Activated T-helper 1 cell treated with anti-CD3 and anti-CD28 coated beads, Interleukin-12 subunit alpha, Interleukin-12 subunit beta, Interleukin-2, Interleukin-4 antibody, amounts not matched to agents 30 ng/mL and 10 ng/mL and 1 ng/mL, durations not matched to agents 14 hours and 24 hours and 36 hours (primary cell): ENCODE data around the gene PPTC7. TPM values are rescaled to one million over a fixed set of nuclear protein-coding genes. Genes with fewer than 3 reads are reported as not detected.

Experiments
- DNase-seq: peaks from one replicate; pipeline ENCODE4 v3.0.0; 2021; ENCODE audit warnings: low spot score
- H3K27ac Mint-ChIP-seq: one replicate; pipeline ENCODE4 v1.8.0; 2021; ENCODE audit warnings: mild to moderate bottlenecking, mixed read lengths
- H3K27me3 Mint-ChIP-seq: one replicate; pipeline ENCODE4 v1.8.0; 2022; ENCODE audit warnings: mild to moderate bottlenecking, moderate library complexity, mixed read lengths; ENCODE audit not compliant: insufficient read depth
- H3K36me3 Mint-ChIP-seq: one replicate; pipeline ENCODE4 v1.8.0; 2021; ENCODE audit warnings: low read depth, mixed read lengths
- H3K4me1 Mint-ChIP-seq: one replicate; pipeline ENCODE4 v1.8.0; 2021; ENCODE audit warnings: low read depth, mixed read lengths
- H3K4me3 Mint-ChIP-seq: one replicate; pipeline ENCODE4 v1.8.0; 2021; ENCODE audit warnings: mild to moderate bottlenecking, moderate library complexity, mixed read lengths
- H3K9me3 Mint-ChIP-seq: one replicate; pipeline ENCODE4 v1.8.0; 2021; ENCODE audit warnings: mixed read lengths
- intact Hi-C: fragments of 100-400 bp; cut with micrococcal nuclease; formaldehyde crosslinking; loops from one replicate; pipeline ENCODE4 v1.15.1; 2024
- total RNA-seq: library from RNA; stranded (reverse); gene quantifications from 2 replicates; pipeline ENCODE4 v1.2.3, GENCODE V29; 2022

The PPTC7 gene
- total RNA-seq, 1 donor from 2014 or later = 57.9 TPM

DNA sequence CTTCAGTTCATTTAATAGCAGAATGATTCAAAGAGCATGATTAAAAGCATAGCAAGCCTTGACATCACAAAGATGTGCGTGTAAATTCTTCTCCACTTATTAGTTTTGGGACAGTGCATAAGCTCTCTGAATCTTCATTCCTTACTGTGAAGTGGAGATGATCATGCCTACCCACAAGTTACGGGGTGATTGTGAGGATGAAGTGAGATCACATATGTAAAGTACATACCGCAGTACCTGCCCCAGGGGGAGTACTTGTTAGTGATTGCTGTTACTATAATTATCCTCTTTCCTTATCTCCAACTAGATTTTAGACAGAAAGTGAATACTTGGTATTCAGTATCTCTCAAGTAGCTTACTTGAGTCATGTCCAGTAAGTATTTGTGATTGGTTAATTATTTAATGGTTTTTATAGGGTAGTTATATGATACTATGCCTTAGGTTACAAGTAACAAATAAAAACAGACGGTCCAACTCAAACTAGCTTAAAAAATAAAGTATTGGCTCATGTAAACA, 75.0 kb downstream of the PPTC7 start:
- no peak for DNase-seq
- intact Hi-C loops = no loop called here
- Mint-ChIP-seq H3K9me3 (no peaks in the 10 kb centered on the region), H3K4me3 (no peak overlapping the region), H3K36me3 (no peaks in the 10 kb centered on the region), H3K27ac (no peak overlapping the region), H3K4me1 (no peaks in the 10 kb centered on the region), H3K27me3 (peaks cover 15% of the 10 kb centered on the region)

- DNase-seq = no peak
- intact Hi-C loops = no loop called here
- Mint-ChIP-seq H3K4me1 (peaks cover 13% of the 10 kb centered on the region), H3K27ac (no peak overlapping the region), H3K27me3 (peaks cover 7% of the 10 kb centered on the region), H3K36me3 (peaks cover 6% of the 10 kb centered on the region), H3K9me3 (peaks cover 4% of the 10 kb centered on the region), H3K4me3 (no peak overlapping the region)
Measured at GRCh38 chr12:110505332-110505731, 77.8 kb downstream of the PPTC7 start.

GRCh38 chr12:110503432-110503831, 79.7 kb downstream of the PPTC7 start:
- peaks cover 13% of the 10 kb centered on the region for H3K36me3 Mint-ChIP-seq
- H3K27ac Mint-ChIP-seq = no peak overlapping the region
- no peak overlapping the region for H3K4me3 Mint-ChIP-seq
- H3K27me3 Mint-ChIP-seq = no peaks in the 10 kb centered on the region
- H3K9me3 Mint-ChIP-seq = peaks cover 4% of the 10 kb centered on the region
- intact Hi-C loops = loop anchor here (2.0 to 5.0 kb wide), 3 partner anchors 184 to 381 kb away; partner anchors contain the start of genes ATP2A2, HVCN1 and IFT81
- no peak for DNase-seq
- H3K4me1 Mint-ChIP-seq = peaks cover 29% of the 10 kb centered on the region

DNA sequence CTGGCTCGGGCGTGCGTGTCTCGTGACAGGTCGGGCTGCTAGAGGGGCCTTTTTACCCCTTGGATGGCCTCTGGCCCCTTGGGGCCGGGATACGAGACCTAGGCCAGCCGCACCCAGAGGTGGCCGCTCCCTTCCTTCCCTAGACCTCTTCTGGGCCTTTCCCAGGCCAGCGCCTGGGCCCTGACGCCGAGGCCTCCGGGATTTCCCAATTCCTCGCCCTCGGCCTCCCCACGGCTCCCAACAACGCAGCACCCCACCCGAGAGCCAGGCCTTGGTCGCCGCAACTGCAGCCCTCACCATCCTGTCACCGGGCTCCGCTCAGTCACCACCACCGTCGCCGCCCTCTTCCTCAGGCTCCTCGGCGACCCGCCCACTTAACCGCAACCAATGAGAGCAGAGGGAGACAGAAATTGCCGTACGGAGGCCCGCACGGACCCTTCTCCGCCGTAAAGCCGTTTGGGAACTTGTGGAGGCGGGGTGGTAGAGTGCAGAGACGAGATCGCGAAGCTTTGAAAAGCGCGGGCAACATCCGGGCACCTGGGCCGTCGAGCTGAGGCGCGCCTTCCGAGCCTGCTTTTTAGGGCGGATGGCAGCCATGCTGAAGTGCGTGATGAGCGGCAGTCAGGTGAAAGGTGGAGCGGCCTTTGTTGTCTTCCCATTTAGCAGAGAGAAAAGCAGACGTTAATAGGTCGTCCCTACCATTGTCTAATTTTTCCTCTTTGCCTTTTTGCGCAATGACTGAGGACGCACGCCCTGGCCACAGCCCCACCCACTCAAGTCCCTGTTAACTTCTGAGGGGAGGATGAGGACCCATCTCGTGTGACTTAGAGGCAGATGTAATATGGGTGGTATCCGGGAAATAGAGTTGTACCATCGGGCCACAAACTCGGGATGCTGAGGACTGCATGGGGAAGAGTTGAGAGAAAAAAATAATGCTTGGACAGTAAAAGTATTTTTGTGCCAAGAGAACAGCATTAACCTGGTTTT, 81.1 kb downstream of the PPTC7 start, which contains the start of the genes RAD9B and VPS29:
Gene RAD9B, plus strand, starts transcription at position 580 of the 987 bp plus-strand sequence. Its CDS starts 7 bp downstream, at position 587.
Gene VPS29, minus strand, starts transcription at position 360 of the 987 bp plus-strand sequence. Its CDS starts 60 bp downstream, at position 300.
- Mint-ChIP-seq H3K27me3 (no peaks in the 10 kb centered on the region), H3K27ac (peak within 1 kb of the TSS; percentile 90), H3K4me1 (peaks cover 29% of the 10 kb centered on the region), H3K4me3 (peak within 1 kb of the TSS; percentile 90), H3K9me3 (peaks cover 4% of the 10 kb centered on the region), H3K36me3 (peaks cover 16% of the 10 kb centered on the region)
- DNase-seq = peak; percentile 99
- intact Hi-C loops = loop anchor here (1.0 to 5.0 kb wide), 7 partner anchors 34 to 380 kb away; partner anchors contain the start of genes ANAPC7, ARPC3, ATP2A2 and FAM216A

- peak overlapping the region; percentile 90 for H3K4me3 Mint-ChIP-seq
- H3K27me3 Mint-ChIP-seq = no peaks in the 10 kb centered on the region
- DNase-seq = no peak
- intact Hi-C loops = loop anchor here (5.0 kb wide), 2 partner anchors 186 to 379 kb away; partner anchors contain the start of genes HVCN1 and IFT81
- peaks cover 18% of the 10 kb centered on the region for H3K36me3 Mint-ChIP-seq
- peaks cover 4% of the 10 kb centered on the region for H3K9me3 Mint-ChIP-seq
- peaks cover 29% of the 10 kb centered on the region for H3K4me1 Mint-ChIP-seq
- H3K27ac Mint-ChIP-seq = peak overlapping the region; percentile 90
Measured at GRCh38 chr12:110501399-110501751, 81.7 kb downstream of the PPTC7 start.

DNA sequence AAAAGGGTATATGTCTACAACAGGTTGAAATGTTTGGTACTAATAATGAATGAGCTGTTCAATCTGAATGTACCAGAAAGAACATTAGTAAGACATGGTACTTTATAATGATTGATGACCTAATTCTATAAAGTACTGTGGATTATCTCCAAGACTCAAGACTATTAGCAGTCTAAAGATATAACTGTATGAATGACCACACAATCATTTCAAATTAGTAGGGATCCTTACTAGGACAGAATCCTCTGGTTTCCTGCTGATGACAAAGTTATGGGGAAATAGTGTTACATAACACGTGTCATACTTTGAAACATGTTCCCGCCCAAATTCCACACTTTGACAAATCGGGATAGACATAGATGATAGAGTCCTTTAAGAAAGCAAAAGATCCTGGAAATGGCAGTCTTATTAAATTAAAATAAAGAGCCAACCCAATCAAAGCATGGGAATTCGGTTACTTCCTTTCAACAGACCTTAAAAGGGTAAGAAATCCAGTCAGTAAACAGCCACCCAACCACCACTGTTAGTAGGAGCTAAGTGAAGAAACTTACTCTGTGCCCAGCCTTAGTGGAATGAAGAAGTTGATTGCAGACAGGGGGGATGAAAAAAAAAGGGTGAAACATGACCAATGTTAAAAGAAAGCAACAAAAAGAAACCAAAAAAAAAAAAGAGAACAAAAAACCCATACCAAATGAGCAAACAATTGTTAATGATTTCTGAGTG, 84.0 kb downstream of the PPTC7 start:
- intact Hi-C loops = no loop called here
- peaks cover 4% of the 10 kb centered on the region for H3K9me3 Mint-ChIP-seq
- peak overlapping the region; percentile 70 for H3K4me3 Mint-ChIP-seq
- H3K27ac Mint-ChIP-seq = peak overlapping the region; percentile 73
- DNase-seq = no peak
- H3K27me3 Mint-ChIP-seq = no peaks in the 10 kb centered on the region
- peaks cover 29% of the 10 kb centered on the region for H3K4me1 Mint-ChIP-seq
- peaks cover 26% of the 10 kb centered on the region for H3K36me3 Mint-ChIP-seq

Other genes with a start within 250 kb of the PPTC7 start
- 72.0 and 72.6 TPM in 2 replicates for gene ANAPC7, start 179.6 kb downstream of the PPTC7 start, total RNA-seq
- gene ARPC3, start 133.0 kb downstream of the PPTC7 start, total RNA-seq = 279 and 290 TPM in 2 replicates
- 50.3 and 55.5 TPM in 2 replicates for gene GPN3, start 115.1 kb downstream of the PPTC7 start, total RNA-seq
- 40.8 and 45.9 TPM in 2 replicates for gene FAM216A, start 114.5 kb downstream of the PPTC7 start, total RNA-seq
- gene VPS29, start 81.2 kb downstream of the PPTC7 start, total RNA-seq = 109 and 111 TPM in 2 replicates
- gene RAD9B, start 81.0 kb downstream of the PPTC7 start, total RNA-seq = 0.88 and 1.4 TPM in 2 replicates
- 7.6 and 8.8 TPM in 2 replicates for gene TCTN1, start 30.8 kb upstream of the PPTC7 start, total RNA-seq
- 13.8 and 16.7 TPM in 2 replicates for gene HVCN1, start 105.8 kb upstream of the PPTC7 start, total RNA-seq
- 449 and 469 TPM in 2 replicates for gene PPP1CC, start 159.6 kb upstream of the PPTC7 start, total RNA-seq